HG03432 (cell line): Measurements from ENCODE around the gene TP53BP2.
"Not testable (repeated sequence)": the region's sequence is repeated elsewhere in the genome, so short reads cannot be mapped to it uniquely, and the experiment has no call there.

Experiments
- ATAC-seq: cut with Tn5 transposase; IDR thresholded peaks from one replicate; pipeline ENCODE4 v1.9.1; 2021; ENCODE audit warnings: mild to moderate bottlenecking, moderate library complexity; ENCODE audit not compliant: unreplicated experiment

TP53BP2 gene

GRCh38 chr1:223853275-223853674 lies 7.5 kb upstream of the TP53BP2 start:
- ATAC-seq = no peak

DNA sequence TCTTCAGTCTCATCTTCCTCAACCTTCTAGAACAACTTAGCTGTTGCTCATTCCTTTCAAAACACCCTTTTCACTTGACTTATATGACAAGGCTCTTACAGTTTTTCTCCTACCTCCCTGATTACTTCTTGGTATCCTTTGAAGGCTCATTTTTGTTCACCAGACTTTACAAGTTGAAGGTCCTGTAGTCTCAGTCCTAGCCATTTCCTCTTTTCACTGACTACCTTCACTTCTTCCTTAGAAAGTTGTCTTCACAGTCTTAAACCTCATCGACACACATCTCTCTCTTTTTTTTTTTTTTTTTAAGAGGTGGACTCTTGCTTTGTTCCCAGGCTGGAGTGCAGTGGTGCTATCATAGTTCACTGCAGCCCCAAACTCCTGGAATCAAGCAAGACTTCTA lies 6.6 kb upstream of the TP53BP2 start:
- ATAC-seq = no peak

DNA sequence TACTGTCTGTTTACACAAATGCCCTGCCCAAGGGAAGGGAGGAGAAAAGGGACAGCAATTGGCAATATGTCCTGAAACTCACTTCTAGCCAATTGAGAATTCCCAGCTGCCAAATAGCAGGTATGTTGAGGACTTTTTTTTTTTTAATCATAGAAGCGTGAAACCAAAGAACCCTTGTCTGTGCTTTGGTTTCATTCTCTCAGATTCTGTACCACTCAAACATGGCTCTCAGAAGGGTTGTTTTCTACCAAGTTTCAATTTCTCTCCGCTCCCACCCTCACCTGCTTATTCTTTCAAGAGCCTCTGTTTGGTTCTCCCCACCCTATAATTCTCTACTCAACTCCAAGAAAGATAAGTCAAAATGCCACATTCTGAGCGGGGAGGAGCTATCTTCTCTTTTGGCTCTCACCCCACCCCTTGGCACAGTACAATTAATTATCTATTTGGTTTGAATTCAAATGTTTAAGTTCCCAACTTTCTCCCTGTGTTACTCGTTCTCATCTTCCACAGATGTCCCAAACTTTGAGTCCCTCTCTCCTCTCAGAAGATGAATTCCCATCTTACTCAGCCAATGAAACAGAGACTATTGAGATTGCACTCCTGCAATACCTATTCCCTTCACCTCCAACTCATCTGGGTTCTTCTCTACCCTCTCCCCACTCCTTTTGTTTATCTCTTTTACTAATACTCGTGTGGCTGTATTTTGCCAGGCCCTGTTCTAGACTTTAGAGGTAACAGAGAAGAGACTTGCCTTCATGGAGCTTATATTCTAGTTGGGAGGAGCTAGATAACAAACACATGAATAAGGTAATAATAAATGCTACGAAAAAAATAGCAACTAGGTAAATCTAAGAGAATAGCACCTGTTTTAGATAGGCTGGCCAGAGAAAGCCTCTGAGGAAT lies 3.9 kb upstream of the TP53BP2 start:
- ATAC-seq = peak; percentile 15

DNA sequence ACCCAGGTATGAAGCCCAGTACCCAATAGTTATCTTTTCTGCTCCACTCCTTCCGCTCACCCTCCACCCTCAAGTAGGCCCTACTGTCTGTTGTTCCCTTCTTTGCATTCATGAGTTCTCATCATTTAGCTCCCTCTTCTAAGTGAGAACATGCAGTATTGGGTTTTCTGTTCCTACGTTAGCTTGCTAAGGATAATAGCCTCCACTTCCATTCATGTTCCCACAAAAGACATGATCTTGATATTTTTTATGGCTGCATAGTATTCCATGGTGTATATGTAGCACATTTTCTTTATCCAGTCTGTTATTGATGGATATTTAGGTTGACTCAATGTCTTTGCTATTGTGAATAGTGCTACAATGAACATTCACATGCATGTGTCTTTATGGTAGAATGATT lies 2.8 kb upstream of the TP53BP2 start:
- no peak for ATAC-seq

DNA sequence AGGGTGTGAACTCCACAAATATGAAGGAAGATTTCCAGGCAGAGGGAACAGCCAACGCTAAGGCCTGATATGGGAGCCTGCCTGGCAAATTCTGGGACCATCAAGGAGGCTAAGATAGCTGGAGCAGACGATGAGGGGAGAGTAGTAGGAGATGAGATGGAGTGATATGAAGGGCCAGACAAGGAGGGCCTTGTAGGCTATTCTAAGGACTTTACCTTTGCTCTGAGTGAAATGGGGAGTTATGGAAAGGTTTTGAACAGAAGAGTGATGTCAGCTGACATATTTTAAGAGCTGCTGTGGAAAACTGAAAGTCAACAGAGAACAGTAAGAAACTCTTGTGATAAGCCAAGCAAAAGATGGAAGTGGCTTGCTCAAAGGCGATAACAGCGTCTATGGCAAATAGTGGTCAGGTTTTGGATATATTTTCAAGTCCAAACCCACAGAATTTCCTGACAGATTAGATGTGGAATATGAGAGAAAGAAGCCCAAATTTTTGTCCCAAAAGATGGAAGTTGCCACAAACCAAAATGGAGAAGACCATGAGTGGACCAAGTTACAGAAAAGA lies 2.1 kb upstream of the TP53BP2 start:
- ATAC-seq = no peak

DNA sequence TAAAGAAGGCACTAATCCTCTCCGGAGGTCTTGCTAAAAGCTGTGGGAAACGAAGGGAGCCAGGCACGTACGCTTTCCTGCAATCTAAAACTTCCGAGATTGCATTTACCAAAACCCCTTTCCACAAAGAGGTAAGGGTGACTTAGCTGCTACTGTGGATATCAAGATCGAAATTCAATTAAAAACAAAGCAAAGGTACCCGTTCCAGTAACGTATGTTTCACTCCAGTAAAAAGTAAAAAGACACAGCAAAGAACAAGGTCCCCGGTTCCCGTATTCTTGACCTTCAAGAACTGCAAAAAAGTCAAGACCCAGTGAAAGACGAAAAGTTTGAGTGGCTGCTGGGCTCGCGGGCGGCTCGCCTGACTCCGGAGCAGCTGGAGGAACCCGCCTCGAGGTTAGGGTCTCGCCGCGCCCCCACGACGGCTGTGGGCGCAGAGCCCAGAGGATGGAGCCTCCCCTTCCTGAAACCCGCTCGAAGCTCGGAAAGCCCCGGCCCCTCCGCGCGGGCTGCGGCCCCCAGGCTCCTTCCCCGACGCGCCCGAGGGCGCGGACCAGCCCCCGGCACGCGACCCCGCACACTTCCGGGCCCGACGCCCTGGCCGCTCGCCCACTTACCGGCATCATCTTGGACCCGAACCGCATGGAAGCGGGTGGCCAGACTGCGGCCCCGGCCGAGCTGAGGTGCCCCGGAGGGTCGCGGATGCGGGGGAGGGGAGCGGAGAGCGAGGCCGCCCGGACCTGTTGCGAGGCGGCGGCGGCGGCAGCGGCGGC lies 524 bp downstream of the TP53BP2 start:
- peak; percentile 23 for ATAC-seq

DNA sequence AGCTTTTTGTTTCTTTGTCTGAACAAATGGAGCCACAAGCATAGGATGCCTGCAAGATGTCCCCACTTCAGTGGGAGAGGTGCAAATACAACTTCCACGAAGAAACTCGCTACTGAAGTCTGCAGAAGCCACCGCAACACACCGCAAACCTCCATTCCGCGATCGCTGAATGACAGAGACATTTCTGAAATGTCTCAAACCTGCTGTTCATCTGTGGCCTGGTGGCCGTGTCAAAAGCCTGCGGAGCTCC lies 1.0 kb downstream of the TP53BP2 start:
- no peak for ATAC-seq

- ATAC-seq = no peak
These were observed 1.6 kb downstream of the TP53BP2 start for GRCh38 chr1:223843934-223844786.

- ATAC-seq = no peak
These were observed 3.0 kb downstream of the TP53BP2 start for GRCh38 chr1:223842784-223843183.

DNA sequence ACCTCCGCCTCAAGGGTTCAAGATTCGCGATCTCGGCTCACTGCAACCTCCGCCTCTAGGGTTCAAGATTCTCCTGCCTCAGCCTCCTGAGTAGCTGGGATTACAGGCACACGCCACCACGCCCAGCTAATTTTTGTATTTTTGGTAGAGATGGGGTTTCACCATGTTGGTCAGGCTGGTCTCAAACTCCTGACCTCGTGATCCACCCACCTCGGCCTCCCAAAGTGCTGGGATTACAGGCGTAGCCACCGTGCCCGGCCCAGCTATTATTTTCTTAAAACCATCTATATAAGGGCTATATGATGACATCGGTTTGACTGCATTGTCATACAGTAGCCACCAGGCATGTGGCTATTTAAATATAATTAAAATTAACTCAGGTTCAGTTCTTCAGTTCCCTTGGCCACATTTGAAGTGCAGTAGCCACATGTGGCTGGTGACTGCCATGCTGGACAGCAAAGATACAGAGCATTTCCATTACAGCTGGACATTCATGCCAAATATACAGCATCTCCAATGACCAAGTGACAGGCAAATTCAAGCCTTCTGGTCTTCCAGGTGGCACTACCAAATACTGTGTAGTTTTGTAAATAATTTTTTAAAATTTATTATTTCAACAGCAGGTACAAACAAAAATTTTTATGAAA lies 3.6 kb downstream of the TP53BP2 start:
- ATAC-seq = not testable (repeated sequence)

DNA sequence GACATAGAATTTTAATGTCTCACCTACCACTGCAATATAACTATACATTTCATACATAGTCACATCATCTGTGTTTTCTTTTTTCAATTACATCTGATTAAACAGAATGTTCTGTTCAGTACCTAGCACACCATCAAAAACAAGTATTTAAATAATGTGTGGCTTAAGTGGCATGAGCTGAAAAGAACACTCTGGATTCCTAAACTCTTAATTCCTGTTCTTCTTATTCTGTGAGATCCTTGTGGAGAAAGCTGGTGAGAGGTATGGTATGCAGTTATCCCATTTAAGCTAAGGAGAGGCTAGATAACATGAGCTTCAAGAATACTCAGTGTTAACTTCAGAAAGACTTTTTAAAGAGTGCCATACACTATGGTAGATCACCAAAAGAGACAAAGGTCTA lies 5.5 kb downstream of the TP53BP2 start:
- ATAC-seq = no peak

- no peak for ATAC-seq
These were observed 7.5 kb downstream of the TP53BP2 start for GRCh38 chr1:223838125-223838854.

- ATAC-seq = no peak
These were observed 8.1 kb downstream of the TP53BP2 start for GRCh38 chr1:223837687-223838086.

- ATAC-seq = no peak
These were observed 8.5 kb downstream of the TP53BP2 start for GRCh38 chr1:223837206-223837605.

DNA sequence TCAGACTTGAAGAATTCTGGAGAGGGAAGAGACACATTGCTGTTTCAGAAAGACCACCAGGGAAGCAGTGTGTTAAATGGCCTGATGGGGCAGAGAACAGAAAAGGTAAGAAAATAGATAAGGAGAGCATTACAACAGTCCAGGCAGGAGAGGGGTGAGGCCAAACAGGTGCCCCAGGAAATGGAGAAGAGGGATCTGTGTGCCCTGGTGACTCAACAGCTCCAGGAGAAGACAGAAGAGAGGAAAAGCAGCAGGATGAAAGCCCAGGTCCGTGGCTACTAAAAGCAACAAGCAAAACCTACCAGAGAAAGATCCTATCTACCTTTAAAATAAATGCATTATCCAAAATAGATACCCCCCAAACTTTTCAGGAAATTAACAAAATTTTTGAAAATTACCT lies 9.2 kb downstream of the TP53BP2 start:
- no peak for ATAC-seq

GRCh38 chr1:223835754-223836153 lies 10.0 kb downstream of the TP53BP2 start:
- ATAC-seq = no peak

DNA sequence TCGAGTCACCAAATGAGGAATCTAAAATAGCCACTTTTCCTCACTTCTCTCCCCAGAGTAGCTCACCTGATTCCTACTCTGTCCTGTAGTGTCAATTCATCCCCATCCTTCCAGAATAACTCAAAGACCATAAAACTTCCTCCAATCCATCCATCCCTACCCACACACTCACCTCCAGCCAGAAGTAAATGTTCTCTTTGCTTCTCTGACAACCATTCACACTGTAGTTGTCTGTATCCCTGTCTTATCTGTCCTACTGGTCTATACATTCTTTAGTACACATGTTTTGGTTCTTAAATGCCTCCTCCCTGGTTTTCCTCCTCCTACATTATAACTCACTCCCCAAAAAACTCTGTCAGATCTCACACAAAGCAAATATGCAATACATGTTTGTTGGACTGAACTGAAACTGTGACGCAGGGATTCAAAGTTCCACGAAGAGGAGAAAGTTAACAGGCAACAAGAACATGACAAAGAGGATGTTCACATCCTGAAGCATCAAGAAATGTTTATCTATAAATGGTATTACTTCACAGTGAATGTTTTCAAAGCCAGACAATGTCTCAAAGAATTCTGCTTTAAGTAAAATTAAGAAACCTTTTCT lies 11.0 kb downstream of the TP53BP2 start:
- ATAC-seq = no peak

DNA sequence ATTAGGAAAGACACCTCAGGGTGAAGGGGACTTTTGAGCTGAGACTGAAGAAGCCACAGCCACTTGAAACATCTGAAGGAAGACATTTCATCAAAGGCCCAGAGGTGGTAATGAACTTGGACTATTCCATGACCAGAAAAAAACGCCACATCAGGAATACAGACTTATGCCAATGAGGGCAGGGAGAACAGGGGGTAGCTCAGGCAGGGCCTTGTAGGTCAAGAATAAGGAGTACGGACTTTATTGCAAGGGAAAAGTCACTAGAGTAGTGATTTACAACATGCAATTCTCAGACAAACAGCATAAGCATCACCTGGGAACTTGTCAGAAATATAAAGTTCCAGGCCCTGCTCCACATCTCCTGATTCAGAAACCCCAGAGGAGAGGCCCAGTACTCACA lies 11.8 kb downstream of the TP53BP2 start:
- no peak for ATAC-seq

- ATAC-seq = peak; percentile 50
These were observed 13.2 kb downstream of the TP53BP2 start for GRCh38 chr1:223832637-223832943.
